ENCODE results near the gene FBXO33.
"Not testable (repeated sequence)": the region's sequence is repeated elsewhere in the genome, so short reads cannot be mapped to it uniquely, and the experiment has no call there.

The FBXO33 gene

DNA sequence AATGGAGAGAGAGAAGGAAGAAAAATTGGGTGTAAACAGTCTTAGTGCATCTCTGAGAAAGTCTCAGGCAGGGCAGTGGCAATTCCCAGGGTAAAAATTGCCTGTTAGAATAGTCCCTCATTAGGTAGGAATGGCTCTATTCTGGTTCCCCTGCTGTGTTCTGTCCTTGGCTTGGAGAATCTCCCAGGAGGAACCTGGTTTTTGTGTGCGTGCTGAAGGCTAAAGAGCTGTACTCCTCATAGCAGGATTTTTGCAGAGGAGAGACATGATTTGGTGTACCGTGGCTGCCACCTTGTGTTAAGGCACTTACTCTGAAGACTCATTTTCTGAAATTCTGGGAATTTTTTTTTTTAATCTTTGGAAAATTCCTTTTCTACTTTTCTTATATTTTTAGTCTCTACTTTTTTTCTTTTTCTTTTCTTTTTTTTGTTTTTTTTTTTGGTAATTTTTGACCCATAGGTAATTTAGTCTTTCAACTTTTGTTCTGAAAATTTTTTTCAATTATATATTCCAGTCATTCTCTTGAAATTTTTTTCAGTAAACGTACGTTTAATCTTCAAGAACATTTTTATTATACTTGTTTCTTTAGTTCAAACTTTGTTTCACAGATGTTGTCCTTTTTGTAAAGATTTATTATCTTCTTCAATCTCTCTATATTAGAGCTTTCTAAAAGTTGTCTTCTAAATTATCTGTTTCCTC, 63.8 kb downstream of the FBXO33 start:
- peak; percentile 45 for DNase-seq

DNA sequence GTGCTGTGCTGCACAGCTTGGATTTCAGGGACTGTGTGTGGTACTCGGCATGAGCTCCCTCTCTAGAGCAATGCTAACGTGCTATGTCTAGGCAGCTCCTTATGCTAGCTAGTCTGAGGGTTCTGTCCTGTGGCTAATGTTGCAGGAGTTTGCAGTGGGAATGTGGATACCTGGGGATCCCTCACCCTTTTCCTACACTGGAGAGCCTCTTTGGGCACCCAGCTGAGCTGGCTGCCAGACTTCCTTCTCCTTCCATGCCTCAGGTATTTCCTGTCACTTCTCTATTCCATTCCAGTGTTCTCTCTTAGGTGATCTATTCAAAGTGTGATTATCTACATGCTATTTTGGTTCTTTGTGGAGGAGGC, 64.9 kb downstream of the FBXO33 start:
- no peak for DNase-seq

DNA sequence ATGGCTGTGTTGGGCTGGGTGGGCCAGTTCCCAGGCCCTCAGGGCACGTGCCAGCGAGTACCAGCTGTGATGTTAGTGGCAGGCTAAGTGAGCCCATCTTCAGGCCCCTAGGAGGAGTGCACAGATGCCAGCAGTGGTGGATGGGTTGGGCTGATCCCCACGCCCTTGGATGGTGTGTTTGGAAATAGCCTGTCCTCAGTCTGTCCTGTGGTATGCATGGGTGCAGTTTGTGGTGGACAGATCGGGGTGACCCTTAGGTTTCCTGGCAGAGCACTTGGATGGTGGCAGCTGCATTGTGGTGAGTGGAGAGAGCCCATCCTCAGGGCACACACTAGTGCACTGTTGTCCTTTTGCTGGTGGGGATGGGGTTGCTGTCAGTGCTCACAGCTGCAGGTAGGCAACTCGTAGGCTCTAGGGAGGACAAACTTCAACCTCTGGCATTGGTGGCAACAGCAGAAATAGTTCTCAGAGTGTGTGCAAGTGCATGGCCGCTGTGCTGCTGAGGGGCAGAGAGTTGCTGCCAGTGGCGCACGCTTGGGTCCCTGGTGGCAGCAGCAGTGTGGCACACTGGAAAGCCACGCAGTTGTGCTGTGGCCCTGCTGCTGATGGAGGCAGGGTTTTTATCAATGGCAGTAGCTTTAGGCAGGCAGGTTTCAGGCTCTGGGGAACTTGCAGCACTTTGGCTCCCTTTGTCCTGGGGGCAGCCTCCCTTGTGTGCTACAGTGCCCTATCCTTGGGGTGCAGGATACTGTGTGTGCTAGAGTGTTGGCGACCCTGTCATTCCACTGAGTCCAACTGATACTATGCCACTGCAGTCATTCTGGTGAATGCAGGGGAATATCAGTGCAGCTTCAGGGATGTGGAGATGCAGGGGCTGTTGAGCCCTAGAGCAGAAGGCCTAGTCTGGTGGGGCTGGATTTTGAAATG, 65.5 kb downstream of the FBXO33 start:
- DNase-seq, result no peak

DNA sequence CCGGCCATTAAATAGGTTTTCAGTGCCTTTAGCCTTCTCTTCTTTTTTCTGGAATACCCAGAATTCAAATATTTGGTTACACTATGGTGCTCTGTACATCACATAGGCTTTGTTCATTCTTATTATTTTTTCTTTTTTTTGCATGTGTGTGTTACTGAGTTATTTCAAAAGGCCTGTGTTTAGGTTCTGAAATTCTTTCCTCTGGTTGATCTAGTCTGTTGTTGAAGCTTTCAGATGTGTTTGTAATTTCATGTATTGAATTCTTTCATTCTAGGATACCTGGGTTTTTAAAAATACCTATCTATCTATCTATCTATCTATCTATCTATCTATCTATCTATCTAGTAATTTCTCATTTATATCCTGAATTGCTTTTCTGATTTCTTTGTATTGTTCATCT, 66.9 kb downstream of the FBXO33 start:
- no peak for DNase-seq

- no peak for DNase-seq
Observed at GRCh38 chr14:39364509-39364908, 67.7 kb downstream of the FBXO33 start.

- DNase-seq, result not testable (repeated sequence)
Observed at GRCh38 chr14:39361556-39361955, 70.7 kb downstream of the FBXO33 start.

DNA sequence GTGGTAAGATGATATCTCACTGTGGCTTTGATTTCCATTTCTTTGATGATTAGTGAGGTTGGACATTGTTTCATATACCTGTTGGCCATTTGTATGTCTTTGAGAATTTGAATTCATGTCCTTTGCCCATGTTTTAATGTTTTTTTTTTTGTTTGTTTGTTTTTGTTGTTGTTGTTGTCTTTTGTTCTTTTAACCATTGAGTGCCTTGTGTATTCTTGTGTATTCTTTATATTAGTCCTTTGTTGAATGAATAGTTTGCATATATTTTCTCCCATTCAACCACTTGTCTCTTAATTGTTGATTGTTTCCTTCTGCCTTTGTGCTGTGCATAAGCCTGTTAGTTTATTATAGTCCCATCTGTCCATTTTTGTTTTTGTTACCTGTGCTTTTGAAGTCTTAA, 71.9 kb downstream of the FBXO33 start:
- DNase-seq, result no peak

DNA sequence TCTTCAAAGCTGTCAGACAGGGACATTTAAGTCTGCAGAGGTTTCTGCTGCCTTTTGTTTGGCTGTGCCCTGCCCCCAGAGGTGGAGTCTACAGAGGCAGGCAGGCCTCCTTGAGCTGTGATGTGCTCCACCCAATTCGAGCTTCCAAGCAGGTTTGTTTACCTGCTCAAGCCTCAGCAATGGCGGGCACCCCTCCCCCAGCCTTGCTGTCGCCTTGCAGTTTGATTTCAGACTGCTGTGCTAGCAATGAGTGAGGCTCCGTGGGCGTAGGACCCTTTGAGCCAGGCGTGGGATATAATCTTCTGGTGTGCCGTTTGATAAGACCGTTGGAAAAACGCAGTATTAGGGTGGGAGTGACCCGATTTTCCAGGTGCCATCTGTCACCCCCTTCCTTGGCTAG, 73.2 kb downstream of the FBXO33 start:
- DNase-seq, result not testable (repeated sequence)

GRCh38 chr14:39351708-39352107, 80.5 kb downstream of the FBXO33 start:
- DNase-seq, result no peak

DNA sequence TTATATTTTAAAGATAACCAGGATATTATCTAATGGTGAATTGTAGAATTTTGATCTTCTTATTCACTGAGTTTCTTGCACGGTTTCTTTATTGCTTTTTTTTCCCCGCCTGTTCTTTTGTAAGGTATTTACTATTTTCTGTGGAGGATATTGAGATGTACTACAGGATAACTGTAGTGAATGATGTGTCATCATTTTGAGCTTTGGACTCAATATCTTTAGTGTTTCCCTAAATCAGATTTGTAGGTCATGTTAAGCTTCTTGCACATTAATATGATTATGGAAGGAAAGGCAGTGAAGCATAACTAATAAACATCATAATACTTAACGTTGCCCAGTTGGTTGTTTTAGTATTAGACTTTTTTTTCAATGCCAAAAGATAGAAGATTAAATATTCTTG, 81.4 kb downstream of the FBXO33 start:
- no peak for DNase-seq
